Right lobe of liver (tissue), 6 donors: Measurements from ENCODE around the gene WHRN. TPM values are rescaled to one million over a fixed set of nuclear protein-coding genes. Genes with fewer than 3 reads are reported as not detected.
A peak's percentile ranks its signal among the peaks of the same experiment; 100 is the strongest.

Source experiments
- ATAC-seq, 4 donors: fragments of 200-7000 bp; cut with Tn5 transposase; one replicate each; pipeline ENCODE4 v1.9.1; 2020; ENCODE audit warnings: mild to moderate bottlenecking in 4 of 4, moderate library complexity in 4 of 4
- DNase-seq, 3 donors: peaks; one replicate each; pipeline ENCODE4 v3.0.0-alpha.2; 2020
- H3K27ac ChIP-seq, 3 donors: fragments of 200-600 bp; one replicate each; pipeline ENCODE4 v1.8.0; 2022
- H3K27me3 ChIP-seq, 2 donors: fragments of 200-600 bp; one replicate each; pipeline ENCODE4 v1.8.0; 2022
- H3K36me3 ChIP-seq, 4 donors: fragments of 200-600 bp; sonication (generic) in 1 of 4; one replicate each; pipeline versions ENCODE4 v1.5.1 to v1.8.0; 2017 to 2022; ENCODE audit warnings: control low read depth in 1 of 4
- H3K4me1 ChIP-seq, 4 donors: fragments of 200-600 bp; sonication (generic) in 1 of 4; one replicate each; pipeline versions ENCODE4 v1.5.1 to v1.8.0; 2017 to 2022; ENCODE audit warnings: control low read depth in 1 of 4
- H3K4me3 ChIP-seq, 3 donors: fragments of 200-600 bp; one replicate each; pipeline ENCODE4 v1.8.0; 2022
- H3K9me3 ChIP-seq, 4 donors: fragments of 200-600 bp; sonication (generic) in 1 of 4; one replicate each; pipeline versions ENCODE4 v1.5.1 to v1.8.0; 2017 to 2022; ENCODE audit warnings: control low read depth in 1 of 4
- POLR2A ChIP-seq: fragments of 450-650 bp; IDR thresholded peaks from one replicate; pipeline ENCODE4 v1.6.1; 2017; ENCODE audit warnings: antibody characterized with exemption, mild to moderate bottlenecking
- WGBS: methylation state at CpG from one replicate; pipeline ENCODE4 v1.1.6; 2018; ENCODE audit warnings: low coverage, low lambda C conversion rate; ENCODE audit not compliant: insufficient coverage; ENCODE audit errors: missing lambda C conversion rate; 5-methylcytosine and 5-hydroxymethylcytosine counted together
- intact Hi-C, 2 donors: fragments of 100-400 bp; cut with DNase I; formaldehyde crosslinking; loops; one replicate each; pipeline versions ENCODE4 v1.11.2 to v1.14.1; 2022
- total RNA-seq, 6 experiments: library from RNA; depleted of rRNA in 2 of 6; stranded (reverse); fragments of >200 nt in 2 of 6; fragmentation: NEBNext Ultra II Directional in 3 of 6; extraction: Animal tissue kit (Norgen Biotek cat#: 25700) in 3 of 6; gene quantifications; one replicate each; pipeline versions ENCODE4 v1.1.0 to v1.2.4, GENCODE V29; 2016 to 2023
- TF ChIP-seq, protein P1 (sequence below), 4 donors: fragments of 200-600 bp in 3 of 4; fragments of 450-650 bp in 1 of 4; IDR thresholded peaks; one replicate each; pipeline versions ENCODE4 v1.5.1 to v1.8.0; 2016 to 2022; ENCODE audit warnings: antibody characterized with exemption in 4 of 4, mild to moderate bottlenecking in 2 of 4
- donor health status: DM: no; HTN: yes; CAD: no.
- donor health status: DM: no; HTN: no; CAD: no.
- donor health status: DM: no; HTN: no; CAD: no.
- donor health status: DM: no; HTN: yes; CAD: no.
- donor health status: DM: no; HTN: yes; CAD: no.

The WHRN gene
- total RNA-seq, 6 experiments from 2014 or later, result 2.1 to 3.7 (median 2.7) TPM

DNA sequence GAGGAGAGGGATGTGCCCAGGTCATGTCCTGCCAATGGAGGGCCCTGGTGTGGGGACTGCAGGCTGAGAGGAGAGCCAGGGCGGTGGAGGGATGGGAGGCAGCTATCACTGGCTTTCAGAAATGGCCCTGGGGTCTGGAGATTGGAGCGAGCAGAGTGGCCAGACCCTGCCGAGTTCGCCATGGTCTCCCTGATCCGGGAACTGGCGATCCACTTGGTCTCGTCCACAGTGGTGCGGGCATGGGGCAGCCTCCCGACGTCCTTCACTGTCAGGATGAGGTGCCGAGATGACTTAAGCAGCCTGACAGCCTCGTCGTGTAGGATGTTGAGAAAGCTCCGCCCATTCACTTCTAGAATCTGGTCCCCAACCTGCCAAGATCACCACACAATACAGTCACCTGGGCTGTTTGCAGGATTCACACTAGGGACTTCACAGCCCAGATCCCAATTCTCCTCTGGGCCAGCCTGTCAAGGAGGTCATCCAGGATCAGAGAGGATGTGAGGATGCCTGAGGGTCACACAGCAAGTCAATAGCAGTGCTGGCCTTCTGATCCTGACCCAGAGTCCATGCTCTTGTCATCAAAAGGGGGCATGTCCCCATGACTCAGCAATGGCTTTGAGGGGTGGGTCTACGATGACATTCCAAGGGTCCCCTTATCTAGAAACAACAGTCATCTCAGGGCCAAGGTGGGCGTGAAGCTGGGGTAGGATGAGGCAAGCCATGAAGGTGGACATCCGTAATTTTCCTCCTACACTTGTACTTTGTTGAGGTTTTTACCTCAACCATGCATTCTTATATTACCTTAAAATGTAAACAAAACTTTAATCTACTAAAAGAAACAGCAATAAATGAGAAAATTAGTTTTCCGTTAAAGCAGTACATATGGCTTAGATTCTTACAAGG lies 79.0 kb downstream of the WHRN start:
- WGBS, result 59% methylated on average over 5 of the region's 18 CpGs
- no peak for ATAC-seq

DNA sequence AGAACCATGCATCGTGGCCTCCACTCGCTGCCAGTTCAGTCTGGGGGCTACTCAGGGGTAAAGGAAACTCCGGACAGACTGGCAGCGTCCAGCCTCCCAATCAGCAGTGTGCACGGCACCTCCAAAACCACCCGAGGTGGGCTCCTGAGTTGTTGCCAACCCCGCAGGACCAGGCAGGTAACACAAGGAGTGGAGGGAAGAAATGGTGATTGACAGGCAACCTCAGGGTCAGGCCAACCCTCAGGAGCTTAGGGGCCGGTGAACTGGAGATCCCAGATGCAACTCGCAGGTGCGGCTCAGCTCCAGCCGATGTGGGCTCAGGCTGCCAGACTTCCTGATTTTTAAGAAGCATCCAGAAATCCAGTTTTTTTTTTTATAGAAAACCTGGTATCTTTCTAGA lies 80.1 kb downstream of the WHRN start:
- H3K4me3 ChIP-seq, result no peak overlapping the region
- no peak for ATAC-seq
- intact Hi-C loops, result no loop called here
- 80% methylated on average over 1 of the region's 11 CpGs for WGBS
- no peaks in the 10 kb centered on the region for H3K4me1 ChIP-seq
- H3K27ac ChIP-seq, result no peak overlapping the region
- no peaks in the 10 kb centered on the region for H3K9me3 ChIP-seq
- H3K27me3 ChIP-seq, result no peaks in the 10 kb centered on the region
- TF ChIP-seq POLR2A, result no peak
- TF ChIP-seq, protein P1, sequence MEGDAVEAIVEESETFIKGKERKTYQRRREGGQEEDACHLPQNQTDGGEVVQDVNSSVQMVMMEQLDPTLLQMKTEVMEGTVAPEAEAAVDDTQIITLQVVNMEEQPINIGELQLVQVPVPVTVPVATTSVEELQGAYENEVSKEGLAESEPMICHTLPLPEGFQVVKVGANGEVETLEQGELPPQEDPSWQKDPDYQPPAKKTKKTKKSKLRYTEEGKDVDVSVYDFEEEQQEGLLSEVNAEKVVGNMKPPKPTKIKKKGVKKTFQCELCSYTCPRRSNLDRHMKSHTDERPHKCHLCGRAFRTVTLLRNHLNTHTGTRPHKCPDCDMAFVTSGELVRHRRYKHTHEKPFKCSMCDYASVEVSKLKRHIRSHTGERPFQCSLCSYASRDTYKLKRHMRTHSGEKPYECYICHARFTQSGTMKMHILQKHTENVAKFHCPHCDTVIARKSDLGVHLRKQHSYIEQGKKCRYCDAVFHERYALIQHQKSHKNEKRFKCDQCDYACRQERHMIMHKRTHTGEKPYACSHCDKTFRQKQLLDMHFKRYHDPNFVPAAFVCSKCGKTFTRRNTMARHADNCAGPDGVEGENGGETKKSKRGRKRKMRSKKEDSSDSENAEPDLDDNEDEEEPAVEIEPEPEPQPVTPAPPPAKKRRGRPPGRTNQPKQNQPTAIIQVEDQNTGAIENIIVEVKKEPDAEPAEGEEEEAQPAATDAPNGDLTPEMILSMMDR (IDR thresholded peaks at IDR 0.05), result no peak
- DNase-seq, result peak in 1 of 3 donors; percentile 27
- no peaks in the 10 kb centered on the region for H3K36me3 ChIP-seq

More for the DNA sequence above, 79.0 kb downstream of the WHRN start:
- H3K27ac ChIP-seq, result no peak overlapping the region
- TF ChIP-seq, protein P1 (IDR thresholded peaks at IDR 0.05), result no peak
- TF ChIP-seq POLR2A, result no peak
- DNase-seq, result peak in 1 of 3 donors; percentile 30
- H3K9me3 ChIP-seq, result no peaks in the 10 kb centered on the region
- no peaks in the 10 kb centered on the region for H3K36me3 ChIP-seq
- H3K4me3 ChIP-seq, result no peak overlapping the region
- no peaks in the 10 kb centered on the region for H3K27me3 ChIP-seq
- intact Hi-C loops, result no loop called here
- H3K4me1 ChIP-seq, result no peaks in the 10 kb centered on the region

DNA sequence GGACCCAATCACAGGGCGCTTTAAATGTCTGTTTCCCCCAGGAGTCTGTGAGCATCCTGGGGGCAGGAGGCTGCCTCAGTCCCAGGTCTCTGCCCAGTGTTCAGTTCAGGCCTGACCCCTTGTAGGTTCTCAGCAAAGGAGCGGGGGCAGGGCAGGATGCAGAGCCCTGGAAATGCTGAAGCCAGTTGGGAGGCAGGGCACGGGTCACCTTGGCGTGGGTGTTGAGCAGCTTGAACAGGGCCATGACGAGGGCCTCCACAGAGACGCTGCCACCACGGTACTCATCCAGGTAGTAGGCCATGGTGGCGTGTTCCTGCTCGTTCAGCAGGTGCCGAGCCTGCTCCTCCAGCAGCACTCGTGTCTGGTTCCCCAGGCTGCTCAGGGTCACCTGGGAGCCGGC lies 81.1 kb downstream of the WHRN start:
- no peaks in the 10 kb centered on the region for H3K9me3 ChIP-seq
- H3K27me3 ChIP-seq, result no peaks in the 10 kb centered on the region
- no peaks in the 10 kb centered on the region for H3K36me3 ChIP-seq
- ATAC-seq (no peak), DNase-seq (peak in 1 of 3 donors; percentile 30)
- intact Hi-C loops, result no loop called here
- H3K4me3 ChIP-seq, result no peak overlapping the region
- no peak for TF ChIP-seq POLR2A
- TF ChIP-seq, protein P1 (IDR thresholded peaks at IDR 0.05), result no peak
- 94% methylated on average over 3 of the region's 12 CpGs for WGBS
- no peak overlapping the region for H3K27ac ChIP-seq
- no peaks in the 10 kb centered on the region for H3K4me1 ChIP-seq

DNA sequence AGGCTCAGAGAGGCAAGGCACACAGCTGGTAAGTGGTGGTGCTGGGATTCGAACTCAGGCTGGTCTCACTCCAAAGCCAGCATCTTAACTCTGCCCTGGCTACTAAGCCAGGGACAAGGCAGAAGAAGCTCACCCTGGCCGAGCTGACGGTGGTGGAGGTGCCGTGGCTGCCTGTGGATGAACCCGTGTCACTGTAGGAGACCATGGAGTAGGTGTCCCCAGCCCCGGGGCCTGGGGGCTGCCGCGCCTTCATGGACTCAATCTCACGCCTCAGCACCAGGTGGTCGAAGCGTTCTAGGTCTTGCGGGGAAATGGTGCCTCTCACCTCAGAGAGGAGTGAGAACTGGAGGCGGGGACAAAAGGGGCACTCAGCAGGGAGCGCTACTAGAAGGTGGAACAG lies 82.1 kb downstream of the WHRN start:
- Histone ChIP-seq H3K4me3 (no peak overlapping the region), H3K9me3 (no peaks in the 10 kb centered on the region), H3K4me1 (no peaks in the 10 kb centered on the region), H3K36me3 (no peaks in the 10 kb centered on the region), H3K27me3 (no peaks in the 10 kb centered on the region), H3K27ac (no peak overlapping the region)
- DNase-seq (peak in 1 of 3 donors; percentile 42), ATAC-seq (no peak)
- intact Hi-C loops, result no loop called here
- WGBS, result 67% methylated on average over 1 of the region's 14 CpGs
- TF ChIP-seq, protein P1 (IDR thresholded peaks at IDR 0.05), result no peak
- no peak for TF ChIP-seq POLR2A
